HepG2 (cell line): ENCODE measurements around the gene LTC4S. TPM values are rescaled to one million over a fixed set of nuclear protein-coding genes. Genes with fewer than 3 reads are reported as not detected.

Source experiments
- ATAC-seq: fragments of 200-7000 bp; cut with Tn5 transposase; 3 replicates; pipeline ENCODE4 v1.9.1; 2020; ENCODE audit warnings: mild to moderate bottlenecking, moderate library complexity
- BruUV-seq: library from RNA; stranded (reverse); fragments of 400-500 nt; replicated peaks from 2 replicates; lab custom pipeline; 2021; lab: Mats Ljungman, UMichigan
- CTCF ChIA-PET: fragments of 300-600 bp; formaldehyde crosslinking; extraction: SDS; loops from one replicate; lab custom pipeline; 2021; ENCODE audit warnings: low total read pairs, inconsistent platforms, low intra/inter-chr PET ratio; lab: Yijun Ruan, JAX
- POLR2A ChIA-PET: fragments of 350-600 bp; sonication (Branson Sonifier 250); formaldehyde crosslinking; loops from one replicate; lab custom pipeline; 2020; ENCODE audit warnings: antibody characterized with exemption, inconsistent platforms; lab: Yijun Ruan, JAX
- DNase-seq: peaks from one replicate; pipeline ENCODE4 v3.0.0-alpha.2; 2015; ENCODE audit warnings: low spot score
- FAIRE-seq: peaks from 3 replicates; lab custom pipeline; 2011; peaks lifted over from hg19 to GRCh38; lab: Jason Lieb, UNC
- H2AFZ ChIP-seq: one replicate; pipeline ENCODE4 v1.6.1; 2011; ENCODE audit warnings: low read length, inconsistent platforms
- H3K27ac ChIP-seq: fragments of 300-600 bp; 3 replicates; pipeline ENCODE4 v1.8.0; 2011; ENCODE audit warnings: mixed run types, mild to moderate bottlenecking, mixed read lengths, low read length, inconsistent platforms; ENCODE audit not compliant: insufficient read depth; ENCODE audit errors: extremely low read length
- H3K27me3 ChIP-seq, 2 experiments: fragments of 200-600 bp in 1 of 2; 2 replicates in 1 of 2; 3 replicates in 1 of 2; pipeline versions ENCODE4 v1.6.0 to v1.8.0; 2011; ENCODE audit warnings: low read length in 2 of 2, mild to moderate bottlenecking in 2 of 2, moderate library complexity in 2 of 2, inconsistent platforms in 1 of 2; ENCODE audit not compliant: insufficient read depth in 2 of 2, control insufficient read depth in 1 of 2
- H3K36me3 ChIP-seq, 2 experiments: fragments of 200-600 bp in 1 of 2; replicated peaks in 1 of 2; 2 replicates in 1 of 2; 3 replicates in 1 of 2; pipeline versions ENCODE4 v1.5.1 to v1.8.0; 2011; ENCODE audit warnings: low read length in 2 of 2, inconsistent platforms in 1 of 2; ENCODE audit not compliant: insufficient read depth in 2 of 2, control insufficient read depth in 1 of 2
- H3K4me1 ChIP-seq: 2 replicates; pipeline ENCODE4 v1.5.1; 2012; ENCODE audit warnings: low read length, inconsistent platforms; ENCODE audit not compliant: insufficient read depth
- H3K4me2 ChIP-seq: 2 replicates; pipeline ENCODE4 v1.6.0; 2011; ENCODE audit warnings: low read depth, low read length, inconsistent platforms
- H3K4me3 ChIP-seq, 3 experiments: fragments of 200-600 bp in 1 of 3; sonication (generic), shearing (Covaris generic) in 1 of 3; replicated peaks in 1 of 3; 2 replicates each; pipeline ENCODE4 v1.5.1; 2011 to 2016; ENCODE audit warnings: low read length in 3 of 3, inconsistent platforms in 2 of 3, low read depth in 2 of 3, mild to moderate bottlenecking in 2 of 3, control low read depth in 1 of 3, mixed read lengths in 1 of 3; ENCODE audit not compliant: insufficient read depth in 1 of 3
- H3K79me2 ChIP-seq: one replicate; pipeline ENCODE4 v1.6.1; 2011; ENCODE audit warnings: low read length, inconsistent platforms; ENCODE audit not compliant: insufficient read depth
- H3K9ac ChIP-seq: 2 replicates; pipeline ENCODE4 v1.6.0; 2011; ENCODE audit warnings: mild to moderate bottlenecking, low read depth, low read length, inconsistent platforms; ENCODE audit not compliant: insufficient read depth
- H3K9me3 ChIP-seq: 2 replicates; pipeline ENCODE4 v1.5.1; 2012; ENCODE audit warnings: mild to moderate bottlenecking, low read length
- H4K20me1 ChIP-seq: 2 replicates; pipeline ENCODE4 v1.6.0; 2011; ENCODE audit warnings: inconsistent platforms, mild to moderate bottlenecking, low read length, moderate library complexity; ENCODE audit not compliant: insufficient read depth
- HIVEP1 ChIP-seq: sonication (generic); formaldehyde crosslinking; IDR thresholded peaks from 2 replicates; pipeline ENCODE4 v1.4.0; 2020; ENCODE audit warnings: mild to moderate bottlenecking, missing genetic modification reagents
- POLR2G ChIP-seq: fragments of 200-400 bp; formaldehyde crosslinking; IDR thresholded peaks from 2 replicates; pipeline ENCODE4 v1.6.1; 2018; ENCODE audit warnings: mild to moderate bottlenecking, low read depth, low read length, moderate library complexity
- RBM22 ChIP-seq: fragments of 200-400 bp; formaldehyde crosslinking; optimal IDR thresholded peaks from 2 replicates; pipeline ENCODE3; 2017; ENCODE audit warnings: mild to moderate bottlenecking, low read length, moderate library complexity
- SIX1 ChIP-seq: sonication (generic); formaldehyde crosslinking; IDR thresholded peaks from 2 replicates; pipeline ENCODE4 v1.4.0; 2020; ENCODE audit warnings: missing genetic modification reagents, borderline replicate concordance
- THAP11 ChIP-seq: IDR thresholded peaks from 2 replicates; pipeline ENCODE4 v1.6.1; 2016; ENCODE audit warnings: missing biosample characterization, missing genetic modification reagents
- U2AF1 ChIP-seq: fragments of 200-400 bp; formaldehyde crosslinking; optimal IDR thresholded peaks from 2 replicates; pipeline ENCODE3; 2017; ENCODE audit warnings: mild to moderate bottlenecking, low read depth, low read length
- ZNF552 ChIP-seq: sonication (generic); formaldehyde crosslinking; IDR thresholded peaks from 2 replicates; pipeline ENCODE4 v1.9.0; 2022; ENCODE audit warnings: missing genetic modification reagents, mild to moderate bottlenecking, borderline replicate concordance
- ZNF616 ChIP-seq: sonication (generic); formaldehyde crosslinking; IDR thresholded peaks from 2 replicates; pipeline ENCODE4 v1.5.0; 2020; ENCODE audit warnings: low read depth, mild to moderate bottlenecking, missing genetic modification reagents
- WGBS: methylation state at CpG from one replicate; pipeline ENCODE4 v1.1.6; 2017; ENCODE audit warnings: low lambda C conversion rate; 5-methylcytosine and 5-hydroxymethylcytosine counted together
- in situ Hi-C: cut with HindIII; loops from 2 replicates; pipeline ENCODE4 v1.10.0; 2017; ENCODE audit warnings: low pct_unique_long_range_greater_than_20kb; ENCODE audit not compliant: extremely low pct_ligation_motif_present
- intact Hi-C: fragments of 100-400 bp; cut with micrococcal nuclease; formaldehyde crosslinking; loops from one replicate; pipeline ENCODE4 v1.10.0; 2022; ENCODE audit not compliant: unreplicated experiment
- polyA plus RNA-seq, 8 experiments: library from polyadenylated mRNA; depleted of rRNA in 3 of 8; stranded (reverse) in 7 of 8; unstranded in 1 of 8; fragments of >200 nt; fragmentation: Illumina TruSeq in 4 of 8; extraction: Trizol in 4 of 8; gene quantifications; 2 replicates each; pipeline versions ENCODE4 v1.2.1 to v1.2.3, GENCODE V29; 2011 to 2016; ENCODE audit warnings: low read depth in 4 of 8, missing spikeins in 1 of 8, mixed read lengths in 1 of 8; ENCODE audit not compliant: insufficient read depth in 1 of 8
- total RNA-seq, 5 experiments: library from RNA; depleted of rRNA; stranded (reverse); fragments of >200 nt; fragmentation: Illumina TruSeq; extraction: Trizol; gene quantifications; 2 replicates each; pipeline ENCODE4 v1.2.3, GENCODE V29; 2016; ENCODE audit warnings: low read depth in 1 of 5
- TF ChIP-seq, protein P1 (sequence below): sonication (generic); formaldehyde crosslinking; conservative IDR thresholded peaks from 2 replicates; pipeline ENCODE4 v1.8.0; 2022; ENCODE audit warnings: missing genetic modification reagents

LTC4S gene
- total and polyA plus RNA-seq, 2 of the 13 experiments (the other 11 are each of a cell fraction or from before 2014, with no cell fraction given): 0.35 TPM; not detected in 1

DNA sequence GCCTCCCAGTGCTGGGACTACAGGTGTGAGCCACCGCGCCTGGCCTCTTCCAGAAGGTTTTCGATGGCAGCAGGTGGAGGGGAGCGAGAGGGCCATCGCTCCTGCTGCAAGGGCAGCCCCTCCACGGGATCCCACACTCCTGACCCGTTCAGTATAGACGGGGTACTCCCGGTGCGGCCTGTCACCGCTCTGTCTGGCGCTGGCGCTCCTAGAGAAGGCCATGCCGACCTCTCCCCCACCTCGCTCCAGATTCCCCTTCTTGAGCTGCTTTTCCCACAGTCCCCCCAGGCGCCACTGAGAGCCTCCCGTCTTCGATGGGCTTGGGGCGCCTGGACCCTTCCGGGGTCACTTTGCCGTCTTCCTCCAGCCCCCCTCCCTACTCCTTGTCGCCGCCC, 22.6 kb downstream of the LTC4S start:
- H2AFZ ChIP-seq: no peak overlapping the region
- TF ChIP-seq U2AF1 (no peak), THAP11 (no peak), POLR2G (no peak), ZNF616 (CRISPR knock-in tag) (no peak), SIX1 (CRISPR knock-in tag) (no peak), ZNF552 (CRISPR knock-in tag) (no peak), HIVEP1 (no peak), RBM22 (no peak)
- TF ChIP-seq, protein P1, sequence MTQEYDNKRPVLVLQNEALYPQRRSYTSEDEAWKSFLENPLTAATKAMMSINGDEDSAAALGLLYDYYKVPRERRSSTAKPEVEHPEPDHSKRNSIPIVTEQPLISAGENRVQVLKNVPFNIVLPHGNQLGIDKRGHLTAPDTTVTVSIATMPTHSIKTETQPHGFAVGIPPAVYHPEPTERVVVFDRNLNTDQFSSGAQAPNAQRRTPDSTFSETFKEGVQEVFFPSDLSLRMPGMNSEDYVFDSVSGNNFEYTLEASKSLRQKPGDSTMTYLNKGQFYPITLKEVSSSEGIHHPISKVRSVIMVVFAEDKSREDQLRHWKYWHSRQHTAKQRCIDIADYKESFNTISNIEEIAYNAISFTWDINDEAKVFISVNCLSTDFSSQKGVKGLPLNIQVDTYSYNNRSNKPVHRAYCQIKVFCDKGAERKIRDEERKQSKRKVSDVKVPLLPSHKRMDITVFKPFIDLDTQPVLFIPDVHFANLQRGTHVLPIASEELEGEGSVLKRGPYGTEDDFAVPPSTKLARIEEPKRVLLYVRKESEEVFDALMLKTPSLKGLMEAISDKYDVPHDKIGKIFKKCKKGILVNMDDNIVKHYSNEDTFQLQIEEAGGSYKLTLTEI (CRISPR knock-in tag): no peak
- TF ChIP-seq, all 625 proteins: peak for 0
- Histone ChIP-seq H3K4me3 (no peak overlapping the region), H3K4me2 (no peak overlapping the region), H3K4me1 (peaks cover 30% of the 10 kb centered on the region), H3K79me2 (peaks cover 12% of the 10 kb centered on the region), H3K36me3 (peaks cover 11 to 19% of the 10 kb centered on the region in 2 experiments; a peak in 4 of 5 replicates), H3K9me3 (no peaks in the 10 kb centered on the region), H3K27me3 (no peaks in the 10 kb centered on the region), H4K20me1 (peaks cover under 1% of the 10 kb centered on the region; the same call in 1 of the 2 replicates), H3K27ac (no peak overlapping the region), H3K9ac (no peak overlapping the region)
- BruUV-seq: no TSS peak
- in situ Hi-C loops: no loop called here
- POLR2A ChIA-PET: interaction anchor here (5.3 kb wide), 1 partner anchor 11 kb away, joined by 115 read pairs; the partner anchor contains the start of gene MGAT4B
- ATAC-seq (no peak), DNase-seq (no peak), FAIRE-seq (no peak)
- intact Hi-C loops: no loop called here
- CTCF ChIA-PET: no interaction called here
- 97% methylated on average over 23 of the region's 23 CpGs for WGBS
